Activated CD4-positive, alpha-beta T cell treated with anti-CD3 and anti-CD28 coated beads, Interleukin-2, amount 10 ng/mL, durations not matched to agents 7 days and 5 days (primary cell): ENCODE results near the gene HUS1B. TPM values are rescaled to one million over a fixed set of nuclear protein-coding genes. Genes with fewer than 3 reads are reported as not detected.

Experiments
- CTCF ChIA-PET: fragments of 350-600 bp; sonication (Branson Sonifier 250); formaldehyde crosslinking; loops from one replicate; lab custom pipeline; 2021; ENCODE audit warnings: antibody characterized with exemption; lab: Charles Lee
- POLR2A ChIA-PET: fragments of 350-600 bp; sonication (Branson Sonifier 250); formaldehyde crosslinking; loops from one replicate; lab custom pipeline; 2021; ENCODE audit warnings: antibody characterized with exemption; lab: Charles Lee
- DNase-seq: peaks from one replicate; pipeline ENCODE4 v3.0.0-alpha.2; 2020
- H3K27ac Mint-ChIP-seq: one replicate; pipeline ENCODE4 v1.8.0; 2021; ENCODE audit warnings: mild to moderate bottlenecking, moderate library complexity, mixed read lengths
- H3K27me3 Mint-ChIP-seq: one replicate; pipeline ENCODE4 v1.8.0; 2021; ENCODE audit warnings: mixed read lengths
- H3K36me3 Mint-ChIP-seq: one replicate; pipeline ENCODE4 v1.8.0; 2021; ENCODE audit warnings: low read depth, mixed read lengths
- H3K4me1 Mint-ChIP-seq: one replicate; pipeline ENCODE4 v1.8.0; 2021; ENCODE audit warnings: mixed read lengths
- H3K4me3 Mint-ChIP-seq: one replicate; pipeline ENCODE4 v1.8.0; 2021; ENCODE audit warnings: mild to moderate bottlenecking, moderate library complexity, mixed read lengths
- H3K9me3 Mint-ChIP-seq: one replicate; pipeline ENCODE4 v1.8.0; 2021; ENCODE audit warnings: mixed read lengths
- total RNA-seq, 2 experiments: library from RNA; stranded (reverse); gene quantifications; one replicate each; pipeline ENCODE4 v1.2.3, GENCODE V29; 2021

The HUS1B gene
- total RNA-seq, 2 experiments from 2014 or later, result 1.5 to 1.6 TPM

DNA sequence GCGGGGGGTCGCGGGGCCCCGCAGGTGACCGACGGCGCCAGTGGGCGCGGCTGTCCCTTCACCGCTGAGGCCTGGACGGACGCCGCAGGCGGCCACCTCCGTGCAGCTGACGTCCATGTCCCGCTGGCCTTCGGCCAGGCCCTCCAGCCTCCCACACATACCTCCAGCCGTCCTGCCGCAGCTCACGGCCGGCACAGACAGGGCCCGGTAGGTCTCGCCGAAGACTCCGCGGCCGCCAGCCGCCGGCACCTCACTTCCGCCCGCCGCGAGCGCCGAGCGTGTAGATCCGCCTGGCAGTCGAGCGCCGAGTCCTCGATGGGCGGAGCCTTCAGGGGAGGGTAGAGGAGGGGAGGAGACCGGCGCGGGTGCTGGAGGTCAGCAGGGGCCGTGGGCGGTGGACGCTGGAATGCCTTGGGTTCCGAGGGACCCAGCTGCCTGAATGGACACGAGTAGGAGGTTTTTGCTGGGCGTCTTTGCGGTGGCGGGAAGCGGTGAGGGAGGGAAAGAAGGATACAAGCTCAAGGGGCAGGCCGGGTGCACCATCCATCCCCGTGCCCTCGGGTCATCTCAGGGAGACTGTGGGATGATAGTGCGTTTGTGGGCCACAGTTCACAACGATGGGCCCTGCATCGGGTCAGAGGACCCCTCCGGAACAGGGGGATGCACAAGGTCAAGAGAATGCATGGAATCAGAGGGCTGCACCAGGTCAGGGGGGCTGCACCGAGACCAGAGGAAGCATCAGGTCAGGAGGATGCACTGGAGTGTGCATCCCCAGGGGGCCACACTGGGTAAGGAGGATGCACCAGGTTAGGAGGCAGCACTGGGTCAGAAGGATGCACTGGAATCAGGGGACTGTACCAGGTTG is 36.2 kb upstream of the HUS1B start, which contains the start of gene EXOC2:
EXOC2 (minus strand) TSS at position 282 of the 865 bp plus-strand sequence. CDS start 55,321 bp downstream, outside the sequence.
- no peaks in the 10 kb centered on the region for H3K27me3 Mint-ChIP-seq
- ChIA-PET POLR2A (interaction anchor here (0.5 to 1.2 kb wide), 3 partner anchors 9 to 304 kb away, joined by 3 read pairs; partner anchors contain the start of gene IRF4), CTCF (interaction anchor here (0.5 to 3.8 kb wide), 7 partner anchors 10 to 134 kb away, joined by 3 to 16 read pairs (median 5); no protein-coding TSS in a partner anchor)
- peak; percentile 87 for DNase-seq
- H3K4me3 Mint-ChIP-seq, result peak within 1 kb of the TSS; percentile 95
- peaks cover 30% of the 10 kb centered on the region for H3K4me1 Mint-ChIP-seq
- peak within 1 kb of the TSS; percentile 89 for H3K27ac Mint-ChIP-seq
- no peaks in the 10 kb centered on the region for H3K9me3 Mint-ChIP-seq
- peaks cover 9% of the 10 kb centered on the region for H3K36me3 Mint-ChIP-seq

DNA sequence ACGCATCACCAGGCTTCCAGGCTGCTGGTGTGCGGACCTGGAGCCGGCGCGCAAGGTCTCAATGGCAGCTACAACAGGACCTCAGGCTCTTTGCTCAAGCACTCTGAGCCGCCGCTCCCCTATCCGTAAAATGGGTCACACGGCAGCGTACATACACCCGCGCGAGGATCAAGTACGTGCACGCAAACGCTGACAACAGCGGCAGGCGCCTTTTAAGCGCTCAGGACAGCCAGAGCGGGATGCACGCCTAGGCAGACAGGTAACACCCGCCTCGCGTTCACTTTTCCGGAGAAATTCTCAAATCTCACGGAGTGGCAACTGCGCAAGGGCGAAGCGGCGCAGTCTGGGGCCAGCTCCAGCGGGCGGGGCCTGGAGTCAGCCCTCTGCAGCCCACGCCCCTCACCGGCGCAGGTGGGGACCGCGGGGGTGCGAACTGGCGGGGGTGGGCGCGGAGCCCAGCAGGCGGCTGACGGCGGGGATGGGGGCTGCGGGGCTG is 35.5 kb upstream of the HUS1B start:
- ChIA-PET POLR2A (interaction anchor here (0.6 to 1.2 kb wide), 2 partner anchors 8 to 301 kb away, joined by 3 read pairs; partner anchors contain the start of gene IRF4), CTCF (interaction anchor here (1.0 to 3.8 kb wide), 6 partner anchors 9 to 99 kb away, joined by 3 to 16 read pairs (median 6); no protein-coding TSS in a partner anchor)
- Mint-ChIP-seq H3K36me3 (peaks cover 9% of the 10 kb centered on the region), H3K27me3 (no peaks in the 10 kb centered on the region), H3K27ac (peak overlapping the region; percentile 89), H3K4me1 (peaks cover 30% of the 10 kb centered on the region), H3K9me3 (no peaks in the 10 kb centered on the region), H3K4me3 (peak overlapping the region; percentile 95)
- DNase-seq, result peak; percentile 83

DNA sequence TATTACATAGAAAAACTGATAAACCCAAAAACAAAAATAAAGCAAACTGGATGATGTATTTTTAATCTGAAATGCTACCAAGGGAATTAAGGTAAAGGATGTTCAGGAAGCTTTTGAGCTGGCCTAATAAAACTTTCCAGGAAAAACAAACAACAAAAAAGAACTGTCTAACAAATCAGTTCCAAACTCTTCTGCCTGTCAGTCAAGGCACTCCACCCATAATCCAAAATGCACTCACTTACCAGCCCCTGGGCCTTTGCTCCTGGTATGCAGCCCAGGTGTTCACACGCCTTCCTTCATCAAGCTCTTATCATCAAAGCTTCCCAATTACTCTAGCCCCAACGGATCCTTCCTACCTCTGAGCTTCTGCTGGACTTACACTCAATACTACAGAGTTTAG is 32.3 kb upstream of the HUS1B start:
- peaks cover 42% of the 10 kb centered on the region for H3K4me1 Mint-ChIP-seq
- no peak for DNase-seq
- ChIA-PET CTCF (interaction anchor here (1.1 to 1.5 kb wide), 3 partner anchors 16 to 98 kb away, joined by 3 to 4 read pairs (median 4); no protein-coding TSS in a partner anchor), POLR2A (no interaction called here)
- H3K36me3 Mint-ChIP-seq, result peaks cover 16% of the 10 kb centered on the region
- H3K4me3 Mint-ChIP-seq, result no peak overlapping the region
- no peak overlapping the region for H3K27ac Mint-ChIP-seq
- H3K9me3 Mint-ChIP-seq, result no peaks in the 10 kb centered on the region
- H3K27me3 Mint-ChIP-seq, result no peaks in the 10 kb centered on the region

GRCh38 chr6:686497-686896 is 29.6 kb upstream of the HUS1B start:
- H3K36me3 Mint-ChIP-seq, result peaks cover 23% of the 10 kb centered on the region
- POLR2A ChIA-PET, result no interaction called here
- H3K9me3 Mint-ChIP-seq, result no peaks in the 10 kb centered on the region
- no peak for DNase-seq
- CTCF ChIA-PET, result no interaction called here
- H3K27ac Mint-ChIP-seq, result no peak overlapping the region
- no peak overlapping the region for H3K4me3 Mint-ChIP-seq
- peaks cover 50% of the 10 kb centered on the region for H3K4me1 Mint-ChIP-seq
- H3K27me3 Mint-ChIP-seq, result no peaks in the 10 kb centered on the region

DNA sequence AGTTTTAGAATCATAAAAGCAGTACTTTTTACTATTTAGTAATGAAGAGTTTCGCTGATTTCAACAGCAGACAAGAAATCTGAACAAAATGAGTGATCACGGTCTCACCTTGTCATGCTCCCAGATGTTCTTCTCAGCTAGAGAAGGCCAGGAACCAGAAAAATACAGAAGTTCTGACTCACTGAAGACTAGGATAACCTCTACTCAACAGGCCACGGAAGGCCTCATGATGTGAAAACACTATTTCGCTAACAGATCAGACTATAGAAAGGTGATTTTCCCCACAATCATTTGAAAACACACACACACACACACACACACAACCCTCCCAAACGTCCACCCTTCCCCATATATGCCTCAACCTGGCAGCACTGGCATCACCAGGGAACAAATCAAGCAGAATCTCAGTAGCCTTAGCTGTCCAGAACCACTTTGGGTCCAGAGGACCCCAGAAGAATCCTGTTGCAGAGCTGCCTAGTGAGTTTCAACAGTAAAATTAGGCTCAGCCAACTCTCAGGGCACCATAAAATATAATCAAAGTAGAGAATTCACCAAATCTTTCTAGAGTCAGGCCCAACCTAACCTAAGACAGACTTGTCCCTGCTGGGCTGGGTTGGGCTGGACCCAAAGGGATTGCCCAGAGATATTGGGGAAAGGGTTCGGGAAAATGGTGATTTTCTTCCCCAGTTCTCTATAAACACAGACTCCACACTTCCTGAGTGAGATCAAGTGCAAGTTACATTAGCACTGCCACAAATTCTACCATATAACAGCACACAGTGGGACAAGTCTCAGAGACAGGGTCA is 28.1 kb upstream of the HUS1B start:
- CTCF ChIA-PET, result interaction anchor here (1.2 kb wide), 1 partner anchor 37 kb away, joined by 3 read pairs; no protein-coding TSS in a partner anchor
- peak overlapping the region; percentile 89 for H3K27ac Mint-ChIP-seq
- H3K4me1 Mint-ChIP-seq, result peaks cover 54% of the 10 kb centered on the region

GRCh38 chr6:683742-684440 is 27.0 kb upstream of the HUS1B start:
- peak; percentile 44 for DNase-seq
- Mint-ChIP-seq H3K4me1 (peaks cover 55% of the 10 kb centered on the region), H3K36me3 (peaks cover 24% of the 10 kb centered on the region), H3K27me3 (no peaks in the 10 kb centered on the region), H3K27ac (peak overlapping the region; percentile 73), H3K4me3 (peak overlapping the region; percentile 64), H3K9me3 (no peaks in the 10 kb centered on the region)
- ChIA-PET CTCF (interaction anchor here (1.0 to 1.8 kb wide), 6 partner anchors 9 to 38 kb away, joined by 3 to 7 read pairs (median 3); partner anchors contain the start of gene EXOC2), POLR2A (interaction anchor here (1.0 kb wide), 1 partner anchor 8 kb away, joined by 3 read pairs; no protein-coding TSS in a partner anchor)

More for the DNA sequence above, 28.1 kb upstream of the HUS1B start:
- H3K27me3 Mint-ChIP-seq, result no peaks in the 10 kb centered on the region
- H3K36me3 Mint-ChIP-seq, result peaks cover 22% of the 10 kb centered on the region
- H3K9me3 Mint-ChIP-seq, result no peaks in the 10 kb centered on the region
- peak; percentile 24 for DNase-seq
- H3K4me3 Mint-ChIP-seq, result peak overlapping the region; percentile 63
- POLR2A ChIA-PET, result no interaction called here

DNA sequence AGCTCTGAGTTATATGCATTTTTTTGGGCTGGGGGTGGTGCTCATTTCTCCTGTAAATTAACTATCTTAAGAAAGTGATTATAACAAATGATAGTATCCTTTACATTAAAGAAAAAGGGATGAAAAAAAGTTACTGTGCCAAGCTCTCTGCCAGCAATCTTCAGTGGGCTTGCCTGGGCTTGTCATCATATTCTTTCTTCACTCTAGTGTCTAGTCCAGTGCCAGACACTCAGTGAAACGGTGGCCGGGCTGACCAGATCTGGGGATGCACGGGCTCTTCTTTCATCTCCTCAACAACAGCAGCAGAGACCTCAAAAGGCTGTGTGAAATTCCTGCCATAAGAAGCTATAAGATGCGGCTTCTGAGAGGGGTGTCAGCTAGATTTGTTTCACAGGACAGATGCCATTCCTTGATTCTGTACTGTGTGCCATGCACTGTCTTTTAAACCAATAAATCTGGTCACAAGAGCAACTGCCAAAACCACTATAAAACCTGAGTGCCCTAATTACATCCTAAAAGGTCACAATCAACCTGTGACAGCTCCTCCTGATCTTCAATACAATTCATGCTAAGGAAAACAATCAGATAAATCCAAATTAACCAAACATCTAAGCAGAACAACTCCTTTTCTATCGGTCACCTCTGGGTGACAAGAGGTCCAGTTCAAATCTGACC is 23.9 kb upstream of the HUS1B start:
- H3K27ac Mint-ChIP-seq, result no peak overlapping the region
- DNase-seq, result no peak
- ChIA-PET POLR2A (no interaction called here), CTCF (interaction anchor here (1.0 kb wide), 1 partner anchor 707 kb away, joined by 3 read pairs; no protein-coding TSS in a partner anchor)
- H3K9me3 Mint-ChIP-seq, result peaks cover 5% of the 10 kb centered on the region
- peaks cover 31% of the 10 kb centered on the region for H3K36me3 Mint-ChIP-seq
- H3K27me3 Mint-ChIP-seq, result no peaks in the 10 kb centered on the region
- H3K4me3 Mint-ChIP-seq, result no peak overlapping the region
- peaks cover 54% of the 10 kb centered on the region for H3K4me1 Mint-ChIP-seq

GRCh38 chr6:680251-680650 is 23.4 kb upstream of the HUS1B start:
- Mint-ChIP-seq H3K4me1 (peaks cover 50% of the 10 kb centered on the region), H3K9me3 (peaks cover 5% of the 10 kb centered on the region), H3K36me3 (peaks cover 28% of the 10 kb centered on the region), H3K27me3 (no peaks in the 10 kb centered on the region), H3K4me3 (no peak overlapping the region), H3K27ac (no peak overlapping the region)
- DNase-seq, result no peak
- CTCF ChIA-PET, result interaction anchor here (1.0 kb wide), 1 partner anchor 708 kb away, joined by 3 read pairs; no protein-coding TSS in a partner anchor
- POLR2A ChIA-PET, result no interaction called here

GRCh38 chr6:679282-679681 is 22.4 kb upstream of the HUS1B start:
- Mint-ChIP-seq H3K4me3 (no peak overlapping the region), H3K9me3 (peaks cover 5% of the 10 kb centered on the region), H3K27ac (no peak overlapping the region), H3K36me3 (peaks cover 24% of the 10 kb centered on the region), H3K27me3 (no peaks in the 10 kb centered on the region), H3K4me1 (peaks cover 51% of the 10 kb centered on the region)
- CTCF ChIA-PET, result interaction anchor here (0.6 kb wide), 1 partner anchor 72 kb away, joined by 5 read pairs; no protein-coding TSS in a partner anchor
- POLR2A ChIA-PET, result interaction anchor here (0.6 kb wide), 1 partner anchor 273 kb away, joined by 4 read pairs; no protein-coding TSS in a partner anchor
- no peak for DNase-seq

- H3K27me3 Mint-ChIP-seq, result no peaks in the 10 kb centered on the region
- peaks cover 5% of the 10 kb centered on the region for H3K9me3 Mint-ChIP-seq
- H3K4me3 Mint-ChIP-seq, result no peak overlapping the region
- peaks cover 44% of the 10 kb centered on the region for H3K4me1 Mint-ChIP-seq
- H3K27ac Mint-ChIP-seq, result no peak overlapping the region
- ChIA-PET CTCF (no interaction called here), POLR2A (no interaction called here)
- peaks cover 24% of the 10 kb centered on the region for H3K36me3 Mint-ChIP-seq
- DNase-seq, result no peak
Observed at GRCh38 chr6:678520-678919, 21.6 kb upstream of the HUS1B start.

DNA sequence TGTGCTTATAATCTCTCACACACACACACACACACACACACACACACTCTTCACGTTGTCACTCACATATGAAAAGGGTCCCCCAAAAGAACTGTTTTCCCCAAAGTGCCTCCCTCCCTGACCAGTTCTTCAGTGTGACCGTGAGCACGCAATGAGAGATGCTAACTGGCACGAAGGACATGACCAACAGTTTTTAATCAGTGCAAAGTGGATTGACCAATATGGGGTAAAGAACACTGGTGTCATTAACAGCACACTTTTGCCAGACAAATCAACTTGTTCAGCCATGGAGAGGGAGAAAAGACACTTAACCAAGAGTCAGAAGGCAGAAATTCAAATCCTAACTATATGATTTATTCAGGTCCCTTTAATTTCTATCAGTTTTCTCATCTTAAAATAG is 21.0 kb upstream of the HUS1B start:
- Mint-ChIP-seq H3K4me1 (peaks cover 38% of the 10 kb centered on the region), H3K4me3 (no peak overlapping the region), H3K9me3 (peaks cover 5% of the 10 kb centered on the region), H3K27me3 (no peaks in the 10 kb centered on the region), H3K27ac (no peak overlapping the region), H3K36me3 (peaks cover 22% of the 10 kb centered on the region)
- ChIA-PET POLR2A (no interaction called here), CTCF (no interaction called here)
- no peak for DNase-seq
